Muscle of leg (tissue), 11 donors: ENCODE measurements around the gene HSPA12B. TPM values are rescaled to one million over a fixed set of nuclear protein-coding genes. Genes with fewer than 3 reads are reported as not detected.

Experiments
- DNase-seq: peaks from one replicate; pipeline ENCODE4 v3.0.0; 2013
- H3K27ac ChIP-seq: one replicate; pipeline ENCODE4 v1.5.1; 2013; ENCODE audit warnings: mild to moderate bottlenecking, low read length, control low read depth
- H3K27me3 ChIP-seq: one replicate; pipeline ENCODE4 v1.6.1; 2013; ENCODE audit warnings: low read length; ENCODE audit not compliant: control insufficient read depth, insufficient read depth
- H3K36me3 ChIP-seq: one replicate; pipeline ENCODE4 v1.6.1; 2013; ENCODE audit warnings: low read length; ENCODE audit not compliant: control insufficient read depth, insufficient read depth
- H3K4me1 ChIP-seq: one replicate; pipeline ENCODE4 v1.6.1; 2013; ENCODE audit warnings: low read length; ENCODE audit not compliant: control insufficient read depth, insufficient read depth
- H3K4me3 ChIP-seq: one replicate; pipeline ENCODE4 v1.5.1; 2013; ENCODE audit warnings: low read length, control low read depth
- H3K9me3 ChIP-seq: replicated peaks from 2 replicates; pipeline ENCODE4 v1.6.1; 2013; ENCODE audit warnings: low read depth, low read length; ENCODE audit not compliant: control insufficient read depth
- WGBS: methylation state at CpG from one replicate; pipeline ENCODE4 v1.1.5; 2013; ENCODE audit warnings: missing lambda C conversion rate; ENCODE audit not compliant: insufficient coverage; 5-methylcytosine and 5-hydroxymethylcytosine counted together
- polyA plus RNA-seq, 8 donors: library from polyadenylated mRNA; unstranded; fragments of 120-200 nt; gene quantifications; one replicate each; pipeline versions ENCODE4 v1.2.1 to v1.2.3, GENCODE V29; 2013; ENCODE audit warnings: inconsistent platforms in 1 of 8, low replicate concordance in 1 of 8; ENCODE audit not compliant: insufficient read length in 8 of 8, insufficient read depth in 1 of 8
- total RNA-seq: library from RNA; stranded (reverse); fragments of 120-200 nt; gene quantifications from one replicate; pipeline ENCODE4 v1.2.4, GENCODE V29; 2013

HSPA12B gene
- total and polyA plus RNA-seq, 9 donors = 18.3 to 35.8 (median 28.7) TPM

GRCh38 chr20:3734111-3734843, 1.8 kb downstream of the HSPA12B start:
- peak overlapping the region; percentile 13 for H3K27ac ChIP-seq
- H3K4me1 ChIP-seq = peaks cover 53% of the 10 kb centered on the region
- H3K27me3 ChIP-seq = peaks cover 4% of the 10 kb centered on the region
- WGBS = 52% methylated on average over 8 of the region's 12 CpGs
- DNase-seq = peak; percentile 47
- H3K4me3 ChIP-seq = peak overlapping the region; percentile 65
- no peaks in the 10 kb centered on the region for H3K9me3 ChIP-seq
- H3K36me3 ChIP-seq = peaks cover 18% of the 10 kb centered on the region

- H3K4me1 ChIP-seq = peaks cover 52% of the 10 kb centered on the region
- H3K36me3 ChIP-seq = peaks cover 26% of the 10 kb centered on the region
- peaks cover 4% of the 10 kb centered on the region for H3K27me3 ChIP-seq
- H3K4me3 ChIP-seq = no peak overlapping the region
- H3K9me3 ChIP-seq = no peaks in the 10 kb centered on the region
- DNase-seq = no peak
- WGBS = 40% methylated on average over 1 of the region's 4 CpGs
- H3K27ac ChIP-seq = no peak overlapping the region
These were observed 3.3 kb downstream of the HSPA12B start for GRCh38 chr20:3735768-3736167.

GRCh38 chr20:3738111-3739053, 5.9 kb downstream of the HSPA12B start:
- no peak for DNase-seq
- Histone ChIP-seq H3K36me3 (peaks cover 32% of the 10 kb centered on the region), H3K27ac (no peak overlapping the region), H3K4me3 (no peak overlapping the region), H3K4me1 (peaks cover 32% of the 10 kb centered on the region), H3K27me3 (no peaks in the 10 kb centered on the region), H3K9me3 (no peaks in the 10 kb centered on the region)
- WGBS = 50% methylated on average over 6 of the region's 11 CpGs

GRCh38 chr20:3739054-3739925, 6.8 kb downstream of the HSPA12B start:
- peaks cover 25% of the 10 kb centered on the region for H3K4me1 ChIP-seq
- peak overlapping the region; percentile 69 for H3K27ac ChIP-seq
- peaks cover 37% of the 10 kb centered on the region for H3K36me3 ChIP-seq
- WGBS = 54% methylated on average over 17 of the region's 19 CpGs
- H3K4me3 ChIP-seq = no peak overlapping the region
- H3K9me3 ChIP-seq = no peaks in the 10 kb centered on the region
- peak; percentile 37 for DNase-seq
- H3K27me3 ChIP-seq = no peaks in the 10 kb centered on the region

- no peak for DNase-seq
- H3K4me3 ChIP-seq = no peak overlapping the region
- H3K4me1 ChIP-seq = peaks cover 19% of the 10 kb centered on the region
These were observed 7.5 kb downstream of the HSPA12B start for GRCh38 chr20:3739926-3740451.

GRCh38 chr20:3740615-3741301, 8.3 kb downstream of the HSPA12B start:
- 79% methylated on average over 8 of the region's 15 CpGs for WGBS
- Histone ChIP-seq H3K27ac (no peak overlapping the region), H3K4me1 (peaks cover 17% of the 10 kb centered on the region)

More at GRCh38 chr20:3739926-3740451, 7.5 kb downstream of the HSPA12B start:
- peak overlapping the region; percentile 69 for H3K27ac ChIP-seq
- H3K9me3 ChIP-seq = no peaks in the 10 kb centered on the region
- WGBS = no CpG with 5 or more reads among the region's 7 CpGs
- peaks cover 43% of the 10 kb centered on the region for H3K36me3 ChIP-seq
- no peaks in the 10 kb centered on the region for H3K27me3 ChIP-seq

GRCh38 chr20:3741836-3742458, 9.5 kb downstream of the HSPA12B start:
- WGBS = 45% methylated on average over 7 of the region's 7 CpGs
- H3K4me1 ChIP-seq = peaks cover 17% of the 10 kb centered on the region
- peak; percentile 2 for DNase-seq
- H3K27ac ChIP-seq = no peak overlapping the region
- peaks cover 46% of the 10 kb centered on the region for H3K36me3 ChIP-seq
- peaks cover 2% of the 10 kb centered on the region for H3K27me3 ChIP-seq
- H3K4me3 ChIP-seq = no peak overlapping the region
- no peaks in the 10 kb centered on the region for H3K9me3 ChIP-seq

More at GRCh38 chr20:3740615-3741301, 8.3 kb downstream of the HSPA12B start:
- Histone ChIP-seq H3K4me3 (no peak overlapping the region), H3K9me3 (no peaks in the 10 kb centered on the region), H3K36me3 (peaks cover 46% of the 10 kb centered on the region), H3K27me3 (peaks cover 2% of the 10 kb centered on the region)
- DNase-seq = no peak

- Histone ChIP-seq H3K27ac (no peak overlapping the region), H3K36me3 (peaks cover 57% of the 10 kb centered on the region), H3K9me3 (no peaks in the 10 kb centered on the region)
These were observed 10.8 kb downstream of the HSPA12B start for GRCh38 chr20:3743251-3743650.

GRCh38 chr20:3744037-3744436, 11.6 kb downstream of the HSPA12B start:
- Histone ChIP-seq H3K4me3 (no peak overlapping the region), H3K27me3 (peaks cover 2% of the 10 kb centered on the region), H3K4me1 (peaks cover 11% of the 10 kb centered on the region), H3K36me3 (peaks cover 60% of the 10 kb centered on the region), H3K27ac (no peak overlapping the region), H3K9me3 (no peaks in the 10 kb centered on the region)
- DNase-seq = no peak
- no CpG with 5 or more reads among the region's 1 CpG for WGBS

More at GRCh38 chr20:3743251-3743650, 10.8 kb downstream of the HSPA12B start:
- no CpG with 5 or more reads among the region's 2 CpGs for WGBS
- Histone ChIP-seq H3K27me3 (peaks cover 2% of the 10 kb centered on the region), H3K4me3 (no peak overlapping the region), H3K4me1 (peaks cover 14% of the 10 kb centered on the region)
- no peak for DNase-seq
